ENCODE results near the gene TUT4.

- no peak for TF ChIP-seq CTCF (conservative IDR thresholded peaks at IDR 0.05; ENCODE audit: low read depth in 2 of 2)
- no peak for TF ChIP-seq EZH2phosphoT487 (IDR thresholded peaks at IDR 0.05; ENCODE audit: unreplicated experiment)
- no peak for TF ChIP-seq CREB1 (CRISPR knock-in tag; IDR thresholded peaks at IDR 0.05; ENCODE audit: low read depth)
- TF ChIP-seq POLR2AphosphoS5 (IDR thresholded peaks at IDR 0.05; ENCODE audit: low read depth), result no peak
- no peak for TF ChIP-seq JUNB (IDR thresholded peaks at IDR 0.05; ENCODE audit: unreplicated experiment)
Observed at GRCh38 chr1:52506349-52506748, 46.5 kb downstream of the TUT4 start.

Data from GM23338 (cell line).